HG02973 (cell line): Measurements from ENCODE around the gene PRICKLE3.

Source experiments
- ATAC-seq: cut with Tn5 transposase; IDR thresholded peaks from one replicate; pipeline ENCODE4 v1.9.1; 2021; ENCODE audit warnings: moderate library complexity; ENCODE audit not compliant: unreplicated experiment

PRICKLE3 gene

DNA sequence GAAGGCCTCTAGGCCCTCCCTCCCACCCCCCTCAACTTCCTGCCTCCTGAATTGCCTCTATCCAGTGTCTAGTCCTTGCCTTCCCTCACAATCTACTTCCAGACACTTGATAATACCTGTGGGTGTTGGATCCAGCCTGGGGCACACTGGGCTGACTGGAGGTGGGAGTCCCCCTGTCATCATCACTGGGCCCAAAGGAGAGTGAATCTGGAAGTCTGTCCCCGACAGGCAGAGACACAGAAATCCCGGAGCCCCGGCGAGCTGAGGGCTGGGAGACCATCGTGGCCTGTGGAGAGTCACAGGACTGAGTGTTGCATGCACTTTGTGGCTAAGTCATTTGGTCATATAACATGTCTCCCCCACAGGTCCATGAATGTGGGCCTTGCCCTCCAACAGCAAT is 22.2 kb upstream of the PRICKLE3 start:
- ATAC-seq: no peak

DNA sequence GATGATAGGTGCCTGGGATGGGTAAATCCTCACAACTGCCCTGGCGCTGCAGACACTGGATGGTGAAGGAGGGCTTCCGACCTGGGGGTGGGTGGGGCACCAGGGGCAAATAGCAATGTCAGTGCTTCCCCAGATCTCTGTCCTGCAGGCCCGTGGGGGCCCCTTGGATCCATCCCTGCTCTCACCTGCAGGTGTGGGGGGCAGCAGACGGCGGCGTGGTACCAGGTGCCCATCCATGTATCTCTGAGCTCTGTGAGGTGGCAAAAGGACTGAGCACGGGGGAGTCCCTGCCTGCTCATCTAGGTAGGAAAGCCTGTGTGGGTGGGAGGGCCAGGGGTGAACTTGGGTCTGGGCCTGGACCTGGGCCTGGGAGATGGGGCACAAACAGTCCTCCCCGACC is 20.4 kb upstream of the PRICKLE3 start:
- ATAC-seq: no peak

DNA sequence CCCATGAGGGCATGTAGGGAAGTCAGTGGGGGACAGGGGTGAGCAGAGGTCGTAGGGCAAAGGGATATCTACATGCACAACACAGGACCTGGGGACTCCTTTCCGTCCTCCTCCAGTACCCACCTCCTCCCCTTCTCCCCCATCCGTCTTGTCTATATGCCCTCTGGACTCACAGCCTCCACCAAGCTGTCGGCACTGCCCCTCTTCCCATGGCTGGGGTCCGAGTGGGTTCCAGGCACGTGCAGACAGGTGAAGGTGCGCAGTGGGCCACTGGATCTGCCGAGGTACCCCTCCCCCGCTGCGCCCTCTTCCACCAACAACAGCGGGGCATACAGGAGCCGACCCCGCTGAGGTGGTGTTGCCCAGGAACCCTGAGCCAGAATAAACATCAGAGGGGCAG is 19.3 kb upstream of the PRICKLE3 start:
- ATAC-seq: no peak

DNA sequence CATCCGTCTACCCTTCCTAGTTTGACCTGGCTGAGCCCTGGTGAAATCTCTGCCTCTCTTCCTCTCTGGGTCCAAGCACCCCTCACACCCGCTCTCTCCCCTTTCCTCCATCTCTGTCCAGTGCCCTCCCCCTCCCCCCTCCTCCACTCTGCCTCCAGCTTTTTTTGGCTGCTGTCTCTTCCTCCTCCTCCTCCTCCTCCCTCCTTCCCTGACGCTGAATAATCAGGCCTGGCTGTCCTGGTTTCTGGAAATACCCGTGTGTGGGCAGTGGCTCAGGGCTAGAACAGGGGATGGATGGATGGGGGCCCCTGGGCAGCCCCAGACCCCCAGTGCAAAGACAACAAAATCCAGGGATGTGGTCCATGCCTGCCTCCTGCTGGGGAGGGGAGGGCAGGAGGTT is 18.5 kb upstream of the PRICKLE3 start:
- no peak for ATAC-seq

DNA sequence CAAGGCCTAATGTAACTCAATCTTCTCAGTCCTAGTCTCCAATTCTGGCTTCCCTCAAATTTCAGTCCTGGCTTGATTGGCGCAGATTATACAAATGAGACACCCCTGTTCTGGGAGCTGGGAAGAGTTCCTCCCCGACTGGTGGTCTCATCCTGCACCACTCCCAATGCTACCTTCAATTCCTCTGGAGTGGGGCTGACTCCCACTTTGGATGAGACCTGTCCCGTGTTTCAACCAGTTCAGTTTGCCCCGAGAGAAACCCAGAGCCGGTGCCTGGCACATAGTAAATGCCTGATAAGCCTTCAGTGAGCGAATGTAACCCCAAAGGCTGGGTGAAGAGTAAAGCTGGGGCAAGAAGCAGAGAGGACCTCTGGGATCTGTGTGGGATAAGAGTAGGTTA is 17.8 kb upstream of the PRICKLE3 start:
- no peak for ATAC-seq

DNA sequence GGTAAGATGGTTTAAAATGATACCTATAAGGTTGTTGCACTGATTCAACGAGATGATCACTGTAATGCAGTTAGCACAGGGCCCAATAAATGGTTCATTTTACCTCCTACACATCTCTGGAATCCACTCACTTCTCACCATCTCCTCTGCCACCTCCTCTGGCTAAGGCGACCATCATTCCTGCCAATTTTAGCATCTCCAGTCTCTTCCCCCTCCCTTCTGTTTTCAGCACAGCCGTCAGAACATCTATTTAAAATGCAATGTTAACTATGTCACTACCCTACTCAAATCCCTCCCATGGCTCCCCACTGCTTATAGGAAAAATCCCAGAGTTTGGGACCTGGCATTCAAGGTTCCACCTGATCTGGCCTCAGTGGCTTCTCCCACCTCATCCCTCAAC is 17.4 kb upstream of the PRICKLE3 start:
- no peak for ATAC-seq

DNA sequence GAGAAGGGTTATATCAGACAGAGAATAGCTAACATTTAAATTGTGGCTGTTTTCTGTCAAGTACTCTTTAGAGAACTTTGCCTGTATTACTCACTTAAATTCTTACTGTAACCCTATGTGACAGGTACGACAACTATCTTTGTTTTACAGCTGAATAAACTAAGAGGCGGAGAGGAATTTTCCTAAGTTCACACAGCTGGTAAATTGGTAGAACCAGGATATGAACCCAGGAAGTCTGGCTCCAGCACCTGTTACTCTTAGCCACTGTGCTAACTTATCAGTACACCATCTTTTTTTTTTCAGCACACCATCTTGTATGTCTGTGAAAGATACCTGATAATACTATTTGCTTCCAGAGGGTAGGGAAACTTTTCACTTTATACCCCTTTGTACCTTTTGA is 15.8 kb upstream of the PRICKLE3 start:
- ATAC-seq: no peak

DNA sequence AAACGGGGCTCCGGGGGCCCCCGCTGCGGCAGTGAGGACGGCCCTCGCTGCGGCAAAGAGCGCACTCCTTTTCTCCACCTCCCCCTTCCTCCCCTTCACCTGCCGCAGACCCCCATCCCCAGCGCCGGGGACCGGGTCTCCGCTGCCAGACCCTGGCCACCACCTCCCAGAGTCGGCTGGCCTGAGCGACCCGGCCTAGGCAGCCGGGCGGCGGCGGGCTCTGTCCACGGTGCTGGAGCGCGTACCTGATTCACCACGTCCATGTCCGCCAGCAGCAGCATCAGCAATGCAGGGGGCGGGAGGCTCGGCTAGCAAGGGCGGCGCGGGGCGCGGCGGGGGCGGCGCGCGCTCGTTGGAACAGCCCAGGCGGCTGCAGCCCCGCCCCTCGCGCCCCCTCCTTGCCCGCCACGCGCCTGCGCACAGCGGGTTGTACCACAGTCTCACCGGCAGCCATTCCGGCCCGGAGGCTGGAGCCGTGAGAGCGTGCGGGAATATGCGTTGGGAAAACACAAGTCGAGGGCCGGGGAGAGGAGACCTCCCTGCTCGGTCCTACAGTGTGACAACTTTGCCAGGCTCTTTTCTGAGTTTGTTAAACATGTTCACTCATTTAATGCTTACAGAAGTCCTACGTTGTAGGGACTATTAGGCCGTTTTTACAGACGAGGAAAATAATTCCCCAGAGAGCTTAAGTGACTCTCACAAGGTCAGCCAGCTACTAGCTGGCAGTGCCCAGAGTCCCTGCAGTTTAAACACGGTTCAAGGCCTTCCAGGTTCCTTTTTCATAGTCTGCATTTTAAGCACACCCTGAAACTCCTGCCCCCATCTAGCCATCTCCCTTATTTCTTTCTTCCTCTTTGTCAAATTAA is 14.0 kb upstream of the PRICKLE3 start, which contains the start of gene SYP:
Gene SYP, minus strand, starts transcription at position 288 of the 866 bp plus-strand sequence. Its CDS starts 7 bp downstream, at position 281.
- peak; percentile 95 for ATAC-seq

DNA sequence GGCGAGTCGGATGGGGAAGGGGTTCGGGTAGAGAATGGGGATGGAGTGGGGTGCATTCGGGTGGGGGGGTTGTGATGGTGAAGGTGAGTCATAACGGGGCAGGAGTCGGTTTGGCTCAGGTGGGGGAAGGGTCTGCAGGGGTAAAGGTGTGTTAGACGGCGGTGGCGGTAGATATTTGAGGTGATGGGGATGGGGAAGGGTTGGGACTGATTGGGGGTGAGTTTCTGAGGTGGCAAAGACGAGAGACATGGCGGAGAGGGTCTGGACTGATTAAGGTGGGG is 13.1 kb upstream of the PRICKLE3 start:
- no peak for ATAC-seq

DNA sequence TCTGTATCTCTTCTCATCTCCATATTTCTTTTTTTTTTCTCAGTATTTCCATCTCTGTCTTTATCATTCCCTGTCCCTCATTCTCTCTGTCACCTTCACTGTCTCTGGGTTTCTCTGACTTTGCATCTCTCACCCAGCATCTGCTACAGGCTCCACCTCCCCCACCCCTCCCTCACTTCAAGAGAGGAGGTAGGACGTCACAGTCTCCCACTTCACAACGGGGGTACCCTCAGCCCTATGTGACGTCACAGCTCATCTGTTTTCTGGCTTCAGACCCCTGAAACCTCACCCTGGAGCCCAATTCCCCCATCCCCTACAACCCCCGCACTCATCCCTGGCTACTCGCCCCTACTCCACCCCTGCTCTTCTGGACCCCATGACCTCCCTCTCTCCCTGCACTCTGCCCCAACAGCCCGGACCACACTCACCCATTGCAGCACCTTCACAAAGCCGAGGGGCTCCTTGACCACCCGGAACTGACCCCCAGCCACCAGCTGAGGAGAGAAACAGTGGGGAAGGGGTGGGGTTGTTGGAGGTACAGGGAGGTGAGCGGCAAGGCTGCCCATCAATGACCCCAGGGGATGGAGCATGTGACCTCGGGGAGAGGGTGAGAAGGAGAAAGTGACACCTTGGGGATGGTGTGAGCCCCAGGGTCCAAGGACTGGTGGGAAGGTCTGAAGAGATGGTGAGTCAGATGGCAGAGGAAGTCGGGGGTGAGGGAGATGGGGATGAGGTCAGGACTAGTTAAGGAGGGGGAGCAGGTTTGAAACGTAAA is 12.6 kb upstream of the PRICKLE3 start:
- ATAC-seq: no peak

DNA sequence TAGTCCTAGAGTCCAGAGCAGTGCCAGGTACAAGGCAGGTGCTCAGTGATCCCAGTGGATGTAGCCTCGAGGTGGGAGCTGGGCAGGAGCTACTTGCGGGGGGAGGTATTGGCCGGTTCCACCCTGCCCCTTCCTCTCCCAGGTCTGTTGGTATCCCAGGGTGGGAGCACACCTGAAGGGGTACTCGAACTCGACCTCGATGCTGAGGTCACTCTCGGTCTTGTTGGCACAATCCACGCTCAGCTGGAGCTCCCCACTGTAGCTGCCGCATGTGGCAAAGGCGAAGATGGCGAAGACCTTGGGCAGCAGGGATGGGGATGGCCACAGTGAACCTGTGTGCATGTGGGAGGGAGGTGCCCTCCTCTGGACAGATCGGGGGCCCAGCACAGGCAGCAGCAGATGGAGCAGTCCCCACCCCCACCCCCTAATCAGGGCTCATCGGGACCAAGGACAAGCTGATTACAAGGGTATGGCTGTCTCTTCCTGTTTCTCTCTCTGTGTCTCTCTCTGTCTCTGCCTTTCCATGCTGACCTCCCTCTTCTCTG is 11.4 kb upstream of the PRICKLE3 start:
- no peak for ATAC-seq

DNA sequence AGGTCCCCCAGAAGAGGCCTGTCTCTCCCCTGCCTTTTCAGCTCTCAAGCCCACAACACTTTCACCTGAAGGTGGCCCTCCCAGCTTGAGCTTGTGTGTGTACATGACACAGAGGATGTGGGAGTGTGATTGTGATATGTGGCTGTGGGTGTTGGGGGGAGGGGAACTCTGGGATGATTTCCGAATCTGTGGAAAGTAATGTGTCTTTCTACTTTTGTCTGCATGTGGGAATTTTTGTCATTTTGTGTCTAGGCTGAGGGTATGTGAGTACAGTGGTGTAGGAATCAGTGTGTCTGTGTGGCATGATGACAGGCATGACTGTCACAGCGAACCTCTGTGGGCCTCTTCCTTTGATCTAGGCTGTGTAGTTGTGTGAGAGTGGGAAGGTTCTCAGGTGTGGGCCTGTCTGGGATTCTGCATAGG is 7.4 kb upstream of the PRICKLE3 start:
- no peak for ATAC-seq

DNA sequence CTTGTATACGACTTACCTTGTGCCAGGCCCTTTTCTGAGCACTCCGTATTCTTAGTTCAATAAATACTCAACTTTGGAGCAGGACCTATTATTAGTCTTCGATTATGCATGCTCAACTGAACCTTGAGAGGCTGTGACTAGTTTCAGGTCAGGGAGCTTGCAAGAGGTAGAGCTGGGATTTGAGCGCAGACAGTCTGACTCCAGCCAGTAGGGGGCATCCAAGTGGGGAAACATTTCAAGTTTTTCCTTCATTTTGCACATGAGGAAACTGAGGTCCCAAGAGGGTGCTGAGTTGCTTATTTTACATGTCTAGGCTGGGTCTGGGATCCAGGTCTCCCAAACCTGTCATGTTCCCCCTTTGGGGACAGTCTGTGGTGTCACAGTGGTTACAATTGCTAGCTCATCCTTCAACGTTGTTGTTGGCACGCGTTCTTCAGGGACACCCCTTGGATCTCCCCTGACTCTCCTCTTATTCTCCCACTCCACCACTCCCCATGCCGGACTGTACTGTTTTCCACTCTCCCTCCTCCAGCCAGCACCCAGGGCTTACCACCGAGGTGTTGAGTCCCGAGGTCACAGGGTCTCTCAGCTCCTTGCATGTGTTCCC is 6.7 kb upstream of the PRICKLE3 start:
- no peak for ATAC-seq

DNA sequence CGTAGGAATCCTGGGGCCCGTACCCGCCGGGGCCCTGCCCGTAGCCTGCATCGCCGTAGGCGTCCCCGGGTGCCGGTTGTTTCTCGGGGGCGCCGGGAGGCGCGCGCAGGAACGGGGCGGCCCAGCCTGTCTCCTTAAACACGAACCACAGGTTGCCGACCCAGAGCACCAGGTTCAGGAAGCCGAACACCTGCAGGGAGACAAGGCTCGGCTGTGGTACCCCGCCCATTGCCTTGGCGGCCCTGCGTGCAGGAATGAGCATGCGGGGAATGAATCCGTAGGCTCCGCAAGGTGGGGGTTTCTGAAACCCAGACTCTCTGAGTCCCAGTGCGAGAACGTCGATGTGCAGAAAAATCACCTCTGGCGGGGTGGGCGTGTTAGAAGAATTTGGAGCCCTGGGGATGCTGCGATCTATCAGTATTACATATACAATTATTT is 5.4 kb upstream of the PRICKLE3 start:
- peak; percentile 15 for ATAC-seq

DNA sequence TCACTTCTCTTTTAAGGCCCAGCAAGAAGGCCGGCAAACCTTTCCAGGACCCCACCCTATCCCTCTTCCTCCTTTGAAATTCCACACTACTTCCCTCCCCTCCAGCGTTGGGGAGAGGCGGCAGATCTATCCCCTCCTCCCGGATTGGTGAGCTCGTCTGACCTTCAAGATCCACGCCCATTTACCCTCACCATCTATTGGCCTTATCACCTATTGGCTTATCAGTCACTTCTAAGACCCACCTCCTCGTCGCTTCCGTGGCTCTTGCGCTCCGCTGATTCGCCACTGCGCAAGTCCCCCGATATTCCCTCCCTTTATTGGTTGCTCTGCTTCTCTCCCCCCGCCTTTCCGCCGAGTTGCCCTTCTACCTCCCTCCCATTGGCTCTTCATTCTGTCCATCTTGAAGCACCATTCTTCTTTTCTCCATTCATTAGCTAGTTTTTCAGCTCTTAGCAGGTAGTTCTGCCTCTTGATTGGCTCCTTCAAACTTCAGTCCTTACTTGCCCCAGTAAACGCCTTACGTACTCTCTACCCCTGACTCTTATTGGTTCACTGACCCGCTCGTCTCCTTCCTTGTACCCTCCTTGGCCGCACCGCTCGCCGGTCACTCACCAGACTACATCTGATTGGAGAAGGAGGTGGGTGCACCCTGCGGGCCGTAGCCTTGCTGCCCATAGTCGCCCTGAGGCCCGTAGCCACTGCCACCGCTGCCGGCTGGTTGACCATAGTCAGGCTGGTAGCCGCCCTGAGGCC is 4.8 kb upstream of the PRICKLE3 start:
- peak; percentile 90 for ATAC-seq

DNA sequence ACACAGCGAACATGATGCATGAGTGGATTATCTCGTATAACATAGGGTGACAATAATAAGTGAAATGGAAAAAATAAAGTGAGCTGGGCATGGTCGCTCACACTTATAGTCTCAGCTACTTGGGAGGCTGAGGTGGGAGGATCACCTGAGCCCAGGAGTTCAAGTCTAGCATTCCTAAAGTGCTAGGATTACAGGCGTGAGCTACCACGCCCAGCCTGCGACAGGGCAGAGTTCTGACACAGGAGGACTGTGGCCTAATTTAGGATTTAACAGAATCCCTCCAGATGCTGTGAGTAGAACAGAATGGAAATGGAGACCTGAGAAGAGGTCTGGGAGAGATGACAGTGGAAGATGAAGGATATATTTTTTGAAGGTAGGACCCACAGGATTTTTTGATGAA is 3.4 kb upstream of the PRICKLE3 start:
- ATAC-seq: no peak

DNA sequence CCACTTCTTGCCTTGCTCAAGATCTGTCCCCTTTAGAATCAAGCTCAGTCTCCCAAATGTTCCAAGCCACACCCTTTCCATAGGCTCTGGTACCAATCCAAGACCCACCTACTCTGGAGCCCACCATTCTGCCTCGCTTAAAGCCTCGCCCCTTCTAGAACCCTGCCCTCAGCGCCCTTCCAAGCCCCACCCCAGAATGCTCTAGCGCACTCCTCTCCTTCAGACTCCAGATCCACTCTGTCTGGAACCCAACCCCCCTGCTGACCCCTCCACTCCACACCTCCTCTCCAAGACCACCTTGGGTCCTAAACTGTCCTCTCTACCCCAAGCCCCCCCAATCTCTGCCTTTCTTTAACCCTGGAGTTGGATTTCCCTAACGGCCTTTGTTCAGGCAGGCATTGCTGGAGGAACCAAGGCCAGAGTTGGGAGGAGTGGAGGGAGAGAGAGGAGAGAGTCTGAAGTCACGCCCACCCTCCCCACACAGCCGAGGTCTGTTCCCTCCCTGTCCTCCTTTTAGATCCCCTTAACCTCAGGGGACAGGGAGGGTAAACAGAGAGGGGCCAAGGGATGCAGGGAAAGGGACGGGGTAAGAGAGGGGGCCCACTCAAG is 2.4 kb upstream of the PRICKLE3 start:
- no peak for ATAC-seq

DNA sequence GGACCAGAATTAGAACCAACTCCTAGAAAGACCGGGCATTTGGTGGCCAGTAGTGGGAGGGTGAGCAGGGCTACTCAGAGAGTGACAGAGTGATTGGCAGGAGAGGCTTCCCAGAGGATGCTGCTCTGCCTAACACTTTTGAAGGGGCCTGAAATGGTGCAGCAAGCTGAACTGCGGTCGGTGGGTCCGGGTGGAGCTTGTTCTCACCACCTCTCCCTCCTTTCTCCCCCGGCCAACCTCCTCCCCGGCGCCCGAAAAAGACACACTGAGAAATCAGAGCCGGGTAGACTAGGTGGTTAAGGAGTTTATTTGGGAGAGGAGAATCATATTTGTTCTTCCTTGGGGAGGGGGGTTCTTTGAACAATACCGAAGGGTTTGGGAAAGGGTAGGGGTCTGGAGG is 1.4 kb upstream of the PRICKLE3 start:
- ATAC-seq: no peak

DNA sequence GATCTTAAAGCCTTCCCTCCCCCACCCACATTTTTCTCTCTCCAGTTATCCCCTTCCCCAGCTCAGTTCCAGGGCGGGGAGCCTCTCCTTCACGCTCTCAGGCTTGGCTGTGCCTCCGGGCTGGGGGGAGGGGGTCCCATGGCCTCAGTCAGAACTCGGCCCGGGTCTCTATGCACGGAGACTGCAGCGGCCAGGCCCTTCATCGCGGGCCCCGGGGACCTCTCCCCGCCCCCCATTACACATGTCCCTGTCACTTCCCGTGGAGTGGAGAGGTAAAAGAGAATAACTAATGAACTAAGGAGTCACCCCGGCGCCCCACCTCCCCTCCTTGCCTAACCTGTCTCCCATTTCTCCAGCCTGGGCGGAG is 838 bp upstream of the PRICKLE3 start:
- no peak for ATAC-seq
